ENCODE measurements around the gene ABCA1.

The ABCA1 gene

DNA sequence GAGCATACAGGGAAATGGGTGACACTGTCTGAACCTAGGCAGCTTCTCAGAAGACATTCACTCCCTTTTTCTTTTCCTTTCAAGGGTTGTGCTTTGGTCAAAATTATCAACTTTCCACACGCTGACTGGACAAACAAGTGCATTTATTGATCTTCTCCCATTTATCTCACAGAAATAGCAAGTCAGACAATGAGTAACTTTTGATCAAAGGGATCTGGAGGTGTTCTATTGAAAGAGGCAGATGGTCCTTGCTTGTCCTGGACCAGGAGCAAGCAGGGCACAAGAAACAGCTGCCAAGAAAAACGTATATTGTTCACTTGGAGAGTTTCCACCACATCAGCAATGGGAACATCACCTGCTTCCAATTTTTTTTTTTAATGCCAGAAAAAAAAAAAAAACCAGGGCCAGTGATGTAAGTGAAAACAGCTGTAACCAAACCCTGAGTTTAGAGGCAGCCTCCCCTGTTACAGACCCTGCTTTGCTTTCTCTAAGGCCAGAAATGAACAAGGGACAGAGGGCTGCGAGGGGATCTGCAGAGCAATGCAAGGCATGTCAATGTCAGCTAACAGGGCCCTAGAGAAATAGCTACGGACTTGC lies 84.2 kb downstream of the ABCA1 start:
- intact Hi-C loops (cut with DNase I; ENCODE audit: low total_unique reads), result no loop called here
- H3K9me3 ChIP-seq, result no peaks in the 10 kb centered on the region
- no peak overlapping the region for H3K27ac ChIP-seq
- TF ChIP-seq, protein P1, sequence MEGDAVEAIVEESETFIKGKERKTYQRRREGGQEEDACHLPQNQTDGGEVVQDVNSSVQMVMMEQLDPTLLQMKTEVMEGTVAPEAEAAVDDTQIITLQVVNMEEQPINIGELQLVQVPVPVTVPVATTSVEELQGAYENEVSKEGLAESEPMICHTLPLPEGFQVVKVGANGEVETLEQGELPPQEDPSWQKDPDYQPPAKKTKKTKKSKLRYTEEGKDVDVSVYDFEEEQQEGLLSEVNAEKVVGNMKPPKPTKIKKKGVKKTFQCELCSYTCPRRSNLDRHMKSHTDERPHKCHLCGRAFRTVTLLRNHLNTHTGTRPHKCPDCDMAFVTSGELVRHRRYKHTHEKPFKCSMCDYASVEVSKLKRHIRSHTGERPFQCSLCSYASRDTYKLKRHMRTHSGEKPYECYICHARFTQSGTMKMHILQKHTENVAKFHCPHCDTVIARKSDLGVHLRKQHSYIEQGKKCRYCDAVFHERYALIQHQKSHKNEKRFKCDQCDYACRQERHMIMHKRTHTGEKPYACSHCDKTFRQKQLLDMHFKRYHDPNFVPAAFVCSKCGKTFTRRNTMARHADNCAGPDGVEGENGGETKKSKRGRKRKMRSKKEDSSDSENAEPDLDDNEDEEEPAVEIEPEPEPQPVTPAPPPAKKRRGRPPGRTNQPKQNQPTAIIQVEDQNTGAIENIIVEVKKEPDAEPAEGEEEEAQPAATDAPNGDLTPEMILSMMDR (IDR thresholded peaks at IDR 0.05), result no peak
- H3K36me3 ChIP-seq, result peaks cover 47 to 62% (median 48%) of the 10 kb centered on the region in 3 donors
- DNase-seq, result no peak
- H3K27me3 ChIP-seq, result no peaks in the 10 kb centered on the region
- no peaks in the 10 kb centered on the region for H3K4me1 ChIP-seq
- no peak overlapping the region for H3K4me3 ChIP-seq

DNA sequence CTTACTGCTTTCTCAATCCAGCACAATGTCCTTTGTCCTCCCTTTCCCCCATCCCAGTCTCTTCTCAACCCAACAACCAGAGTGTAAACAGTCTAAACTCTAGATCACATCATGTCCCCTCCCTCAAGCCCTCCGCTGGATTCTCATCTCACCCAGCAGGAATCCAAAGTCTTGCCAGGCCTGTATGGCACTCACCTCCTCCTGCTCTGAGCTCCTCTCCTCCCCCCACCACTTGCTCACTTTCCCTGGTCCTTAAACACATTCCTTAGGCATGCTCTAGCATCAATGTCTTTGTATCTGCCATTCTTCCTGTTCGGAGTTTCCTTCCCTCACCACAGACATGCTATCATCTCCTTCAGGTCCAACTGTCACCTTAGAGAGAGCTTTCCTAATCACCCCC lies 85.3 kb downstream of the ABCA1 start:
- DNase-seq, result no peak
- TF ChIP-seq, protein P1 (IDR thresholded peaks at IDR 0.05), result no peak
- intact Hi-C loops (cut with DNase I; ENCODE audit: low total_unique reads), result no loop called here
- no peaks in the 10 kb centered on the region for H3K9me3 ChIP-seq
- no peaks in the 10 kb centered on the region for H3K4me1 ChIP-seq
- H3K4me3 ChIP-seq, result no peak overlapping the region
- peaks cover 52 to 68% (median 53%) of the 10 kb centered on the region in 3 donors for H3K36me3 ChIP-seq
- H3K27ac ChIP-seq, result no peak overlapping the region
- no peaks in the 10 kb centered on the region for H3K27me3 ChIP-seq

- Histone ChIP-seq H3K4me3 (no peak overlapping the region), H3K27ac (no peak overlapping the region), H3K9me3 (no peaks in the 10 kb centered on the region), H3K4me1 (no peaks in the 10 kb centered on the region), H3K36me3 (peaks cover 62 to 78% (median 63%) of the 10 kb centered on the region in 3 donors), H3K27me3 (no peaks in the 10 kb centered on the region)
- no peak for DNase-seq
- TF ChIP-seq, protein P1 (IDR thresholded peaks at IDR 0.05), result no peak
- intact Hi-C loops (cut with DNase I; ENCODE audit: low total_unique reads), result no loop called here
Measured at GRCh38 chr9:104841601-104842141, 86.3 kb downstream of the ABCA1 start.

- H3K9me3 ChIP-seq, result no peaks in the 10 kb centered on the region
- peaks cover 0 to 2% (median 0%) of the 10 kb centered on the region in 4 donors for H3K4me1 ChIP-seq
- no peak overlapping the region for H3K27ac ChIP-seq
- H3K4me3 ChIP-seq, result no peak overlapping the region
- intact Hi-C loops (cut with DNase I; ENCODE audit: low total_unique reads), result no loop called here
- TF ChIP-seq, protein P1 (IDR thresholded peaks at IDR 0.05), result no peak
- no peaks in the 10 kb centered on the region for H3K27me3 ChIP-seq
- DNase-seq, result no peak
- H3K36me3 ChIP-seq, result peaks cover 77 to 93% (median 78%) of the 10 kb centered on the region in 3 donors
Measured at GRCh38 chr9:104838958-104839357, 89.0 kb downstream of the ABCA1 start.

GRCh38 chr9:104836767-104837166 lies 91.2 kb downstream of the ABCA1 start:
- peaks cover 0 to 2% (median 0%) of the 10 kb centered on the region in 4 donors for H3K4me1 ChIP-seq
- no peak overlapping the region for H3K4me3 ChIP-seq
- TF ChIP-seq, protein P1 (IDR thresholded peaks at IDR 0.05), result no peak
- H3K27me3 ChIP-seq, result no peaks in the 10 kb centered on the region
- no peak overlapping the region for H3K27ac ChIP-seq
- intact Hi-C loops (cut with DNase I; ENCODE audit: low total_unique reads), result no loop called here
- H3K36me3 ChIP-seq, result peaks cover 75 to 94% (median 83%) of the 10 kb centered on the region in 3 donors
- no peak for DNase-seq
- no peaks in the 10 kb centered on the region for H3K9me3 ChIP-seq
